Stimulated activated CD8-positive, alpha-beta memory T cell treated with anti-CD3 and anti-CD28 coated beads, Interleukin-12 subunit alpha, Interleukin-12 subunit beta, amount 100 ng/mL, for 24 hours (primary cell): Measurements from ENCODE around the gene SPO11.
"Not testable (repeated sequence)": the region's sequence is repeated elsewhere in the genome, so short reads cannot be mapped to it uniquely, and the experiment has no call there.

Source experiments
- DNase-seq: peaks from one replicate; pipeline ENCODE4 v3.0.0-alpha.2; 2020; ENCODE audit errors: extremely low read depth

Gene SPO11

DNA sequence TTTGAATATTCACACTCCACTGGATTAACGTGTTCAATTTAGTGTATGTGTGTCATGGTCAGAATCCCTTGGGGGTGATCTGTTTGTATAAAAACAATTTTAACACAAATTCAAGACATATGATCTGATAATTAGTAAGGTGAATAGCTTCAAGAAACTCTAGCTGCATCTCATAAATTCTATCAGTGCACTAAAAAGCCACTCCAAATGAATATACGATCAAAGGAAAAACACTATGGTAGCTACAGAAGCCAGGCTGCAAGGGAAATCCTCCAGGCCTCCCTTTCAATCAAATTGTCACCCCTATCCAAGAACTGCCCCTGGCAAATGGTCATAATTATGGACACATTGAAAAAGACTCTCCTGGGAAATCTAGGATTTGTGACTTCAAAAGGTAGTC, 12.1 kb downstream of the SPO11 start:
- DNase-seq = no peak

DNA sequence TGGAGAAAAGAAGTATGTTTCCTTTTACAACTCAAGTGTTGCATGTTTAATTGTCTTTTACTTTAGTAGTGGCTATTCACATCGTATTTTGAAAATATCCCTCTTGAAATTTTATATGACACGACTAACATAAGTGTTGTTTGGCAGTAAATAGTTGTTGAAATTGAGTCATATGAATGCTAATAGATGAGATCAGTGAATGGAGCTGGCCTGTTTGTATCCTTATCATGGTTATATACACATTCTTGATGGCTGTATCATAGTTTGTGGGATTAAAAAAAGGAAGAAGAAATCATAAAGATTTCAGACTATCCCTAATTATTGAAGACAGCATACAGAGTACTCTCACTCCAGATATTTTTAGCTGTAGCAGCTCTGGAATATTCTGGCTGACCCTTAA, 13.2 kb downstream of the SPO11 start:
- DNase-seq = no peak

DNA sequence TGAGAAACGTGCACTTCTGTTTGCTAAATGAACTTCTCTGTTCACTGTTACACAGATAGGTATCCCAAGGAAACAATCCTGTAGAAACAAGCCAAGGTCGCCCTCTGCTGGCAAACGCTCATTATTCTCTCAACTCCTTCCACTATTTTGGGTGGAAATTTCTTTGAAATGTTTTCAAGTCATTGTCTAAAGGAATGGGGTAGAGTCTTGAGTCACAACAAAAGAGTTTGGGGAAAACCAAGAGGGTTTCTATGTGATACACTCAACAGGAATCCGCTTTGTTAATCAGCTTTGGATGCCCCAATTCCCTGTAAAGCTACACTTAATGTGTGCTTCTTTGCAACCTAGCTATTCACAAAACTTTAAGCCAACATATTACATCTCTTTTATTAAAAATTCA, 16.9 kb downstream of the SPO11 start:
- peak; percentile 32 for DNase-seq

DNA sequence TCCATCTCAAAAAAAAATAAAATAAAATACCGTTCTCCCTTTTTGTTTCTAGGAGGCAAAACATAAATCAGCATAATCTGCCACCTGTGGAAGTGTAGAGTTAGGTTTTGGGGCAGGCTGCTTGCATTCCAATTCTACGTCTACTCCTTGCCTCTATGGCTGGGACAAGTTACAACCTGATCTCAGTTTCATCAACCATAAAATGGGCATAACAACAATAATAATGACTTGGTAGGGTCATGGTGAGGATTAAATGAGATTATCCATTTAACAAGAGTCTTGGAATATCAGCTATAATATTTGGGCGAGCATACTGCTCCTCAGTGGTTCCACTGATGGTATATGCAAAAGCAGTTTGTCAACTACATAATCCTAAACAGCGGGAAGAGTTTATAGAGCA, 17.8 kb downstream of the SPO11 start:
- DNase-seq = no peak

DNA sequence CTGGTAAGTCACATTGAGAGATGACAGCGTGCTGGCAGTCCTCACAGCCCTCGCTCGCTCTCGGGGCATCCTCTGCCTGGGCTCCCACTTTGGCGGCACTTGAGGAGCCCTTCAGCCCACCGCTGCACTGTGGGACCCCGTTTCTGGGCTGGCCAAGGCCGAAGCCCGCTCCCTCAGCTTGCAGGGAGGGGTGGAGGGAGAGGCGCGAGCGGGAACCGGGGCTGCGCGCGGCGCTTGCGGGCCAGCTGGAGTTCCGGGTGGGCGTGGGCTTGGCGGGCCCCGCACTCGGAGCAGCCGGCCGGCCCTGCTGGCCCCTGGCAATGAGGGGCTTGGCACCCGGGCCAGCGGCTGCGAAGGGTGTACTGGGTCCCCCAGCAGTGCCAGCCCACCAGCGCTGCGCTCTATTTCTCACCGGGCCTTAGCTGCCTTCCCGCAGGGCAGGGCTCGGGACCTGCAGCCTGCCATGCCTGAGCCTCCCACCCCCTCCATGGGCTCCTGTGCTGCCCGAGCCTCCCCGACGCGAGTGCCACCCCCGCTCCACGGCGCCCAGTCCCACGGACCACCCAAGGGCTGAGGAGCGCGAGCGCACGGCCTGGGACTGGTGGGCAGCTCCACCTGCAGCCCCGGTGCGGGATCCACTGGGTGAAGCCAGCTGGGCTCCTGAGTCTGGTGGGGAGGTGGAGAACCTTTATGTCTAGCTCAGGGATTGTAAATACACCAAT, 18.8 kb downstream of the SPO11 start:
- DNase-seq = not testable (repeated sequence)

DNA sequence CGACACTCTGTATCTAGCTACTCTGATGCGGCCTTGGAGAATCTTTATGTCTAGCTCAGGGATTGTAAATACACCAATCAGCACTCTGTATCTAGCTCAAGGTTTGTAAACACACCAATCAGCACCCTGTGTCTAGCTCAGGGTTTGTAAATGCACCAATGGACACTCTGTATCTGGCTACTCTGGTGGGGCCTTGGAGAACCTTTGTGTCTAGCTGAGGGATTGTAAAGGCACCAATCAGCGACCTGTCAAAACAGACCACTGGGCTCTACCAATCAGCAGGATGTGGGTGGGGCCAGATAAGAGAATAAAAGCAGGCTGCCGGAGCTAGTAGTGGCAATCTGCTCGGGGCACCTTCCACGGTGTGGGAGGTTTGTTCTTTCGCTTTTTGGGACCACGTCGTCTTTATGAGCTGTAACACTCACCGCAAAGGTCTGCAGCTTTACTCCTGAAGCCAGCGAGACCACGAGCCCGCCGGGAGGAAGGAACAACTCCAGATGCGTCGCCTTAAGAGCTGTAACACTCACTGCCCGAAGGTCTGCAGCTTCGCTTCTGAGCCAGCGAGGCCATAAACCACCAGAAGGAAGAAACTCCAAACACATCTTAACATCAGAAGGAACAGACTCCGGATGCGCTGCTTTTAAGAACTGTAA, 19.4 kb downstream of the SPO11 start:
- DNase-seq = not testable (repeated sequence)

DNA sequence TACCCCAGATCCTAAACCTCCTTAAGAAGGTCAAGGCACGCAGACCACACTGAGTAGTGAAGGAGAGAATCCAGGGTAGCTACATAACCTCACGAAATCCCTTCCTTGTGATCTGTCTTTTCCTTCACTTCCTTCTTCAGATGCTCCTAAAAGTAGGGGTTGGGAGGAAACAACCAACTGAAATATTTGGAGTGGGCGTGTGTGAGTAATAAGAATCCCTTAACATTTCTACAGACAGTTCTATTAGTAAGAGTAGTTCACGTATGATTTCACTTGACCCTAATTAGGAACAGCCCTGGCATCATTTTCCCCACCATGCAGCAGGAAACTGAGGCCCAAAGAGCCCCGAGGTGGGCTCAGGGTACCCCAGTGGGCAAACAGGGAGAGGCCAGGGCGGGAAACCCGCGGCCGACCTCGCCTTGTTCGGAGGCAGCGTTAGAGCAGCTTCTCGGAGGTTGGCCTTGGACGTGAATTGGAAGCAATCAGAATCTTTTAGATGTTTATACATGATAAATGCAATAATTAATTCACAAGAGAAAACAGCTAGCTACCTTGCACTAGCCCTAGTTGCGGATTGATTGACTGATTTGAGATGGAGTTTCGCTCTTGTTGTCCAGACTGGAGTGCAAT, 20.6 kb downstream of the SPO11 start:
- no peak for DNase-seq

DNA sequence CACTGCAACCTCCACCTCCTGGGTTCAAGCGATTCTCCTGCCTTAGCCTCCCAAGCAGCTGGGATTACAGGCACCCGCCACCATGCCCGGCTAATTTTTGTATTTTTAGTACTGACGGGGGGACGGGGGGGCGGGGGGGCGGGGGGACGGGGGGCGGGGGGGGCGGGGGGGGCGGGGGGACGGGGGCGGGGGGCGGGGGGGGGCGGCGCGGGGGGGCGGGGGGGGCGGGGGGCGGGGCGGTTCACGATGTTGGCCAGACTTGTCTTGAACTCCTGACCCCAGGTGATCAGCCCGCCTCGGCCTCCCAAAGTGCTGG, 21.1 kb downstream of the SPO11 start:
- not testable (repeated sequence) for DNase-seq

DNA sequence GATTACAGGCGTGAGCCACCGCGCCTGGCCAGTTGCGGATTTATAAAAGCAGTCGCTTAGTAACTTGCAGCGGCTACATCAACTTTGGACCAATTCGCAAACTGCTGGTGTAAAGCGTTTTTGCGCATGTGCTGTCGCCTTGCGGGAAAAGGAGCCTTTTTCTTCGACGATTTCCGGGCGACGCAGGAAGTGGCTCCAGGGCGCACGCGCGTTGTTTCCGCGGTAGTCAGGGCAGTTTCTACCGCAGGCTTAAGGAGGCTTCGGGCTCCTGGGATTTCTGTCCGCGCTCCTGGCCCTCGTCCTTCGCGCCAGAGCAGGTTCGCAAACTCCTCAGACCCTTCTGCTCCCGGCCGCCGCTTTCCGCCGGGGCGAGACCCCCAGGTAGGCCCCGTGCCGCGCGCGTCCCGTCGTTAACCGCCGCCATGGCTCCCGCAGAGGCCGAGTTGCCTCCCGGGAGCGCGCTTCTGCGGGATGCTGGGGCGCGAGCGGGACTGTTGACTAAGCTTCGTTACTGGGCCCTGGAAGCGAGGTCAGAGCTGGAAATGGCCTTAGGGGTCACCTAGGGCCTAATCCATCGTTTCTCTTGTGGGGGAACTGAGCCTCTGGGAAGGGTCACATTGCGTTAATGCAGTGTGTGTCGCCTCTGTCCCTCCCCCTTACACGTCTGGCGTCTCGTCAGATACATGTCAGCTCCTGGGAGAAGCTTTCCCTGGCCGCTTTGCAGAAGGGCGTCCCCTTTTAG, 21.6 kb downstream of the SPO11 start, which contains the start of gene RAE1:
Gene RAE1 (plus strand): TSS at position 214 of the 742 bp plus-strand sequence. CDS start 2,784 bp downstream, outside the sequence.
- peak; percentile 82 for DNase-seq

DNA sequence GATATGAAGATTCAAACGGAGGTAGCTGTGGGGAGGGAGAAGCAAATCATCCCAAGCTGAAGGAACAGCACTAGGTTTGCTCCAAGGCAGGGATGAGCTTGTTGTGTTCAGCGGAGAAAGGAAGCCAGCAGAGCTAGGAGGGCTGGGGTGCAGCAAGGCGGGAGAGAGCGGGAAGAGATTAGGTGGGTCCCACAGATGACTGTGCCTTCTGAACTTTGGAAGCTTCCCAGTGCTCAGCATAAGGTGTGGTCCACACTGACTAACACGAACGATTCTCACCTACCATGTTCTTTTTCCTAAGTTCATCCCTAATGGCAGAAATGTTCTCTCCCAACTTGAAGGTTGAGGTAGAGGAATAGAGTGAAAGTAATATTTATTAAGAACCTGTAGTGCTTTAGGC, 22.7 kb downstream of the SPO11 start:
- DNase-seq = no peak

DNA sequence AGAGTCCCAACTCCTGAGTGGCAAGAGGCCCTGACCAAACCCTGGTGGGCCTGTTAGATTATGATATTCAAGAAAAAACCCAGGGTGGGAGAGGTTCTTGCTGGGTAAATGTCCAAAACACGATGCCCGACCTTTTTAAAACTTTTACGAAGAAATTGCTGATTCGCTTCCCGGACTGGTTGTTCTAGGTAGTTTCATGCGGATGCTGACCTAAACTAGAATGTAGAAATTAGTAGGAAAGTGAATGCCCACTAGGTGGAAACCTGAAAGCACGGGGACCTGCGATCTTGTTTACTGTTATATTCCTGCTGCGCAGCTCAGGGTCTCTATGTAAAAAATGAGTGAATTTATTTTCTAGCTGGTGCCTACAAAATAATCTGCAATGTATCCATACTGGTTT, 23.7 kb downstream of the SPO11 start:
- DNase-seq = no peak

DNA sequence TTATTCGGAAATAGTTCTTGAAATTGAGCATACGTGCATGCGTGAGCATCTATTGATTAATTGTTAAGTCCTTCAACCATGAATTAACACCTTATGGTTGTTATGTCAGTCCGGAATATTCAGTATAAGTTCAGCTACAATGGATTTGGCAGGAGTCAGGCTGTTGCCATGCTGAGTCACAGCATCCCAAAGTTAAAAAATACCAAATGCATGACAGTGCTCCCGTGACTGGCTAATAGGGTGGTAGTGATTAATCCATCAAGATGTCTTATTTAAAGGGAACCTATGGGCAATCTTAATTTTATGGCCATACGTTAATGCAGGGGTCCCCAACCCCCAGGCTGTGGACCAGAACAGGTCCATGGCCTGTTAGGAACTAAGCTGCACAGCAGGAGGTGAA, 31.9 kb downstream of the SPO11 start:
- DNase-seq = no peak

DNA sequence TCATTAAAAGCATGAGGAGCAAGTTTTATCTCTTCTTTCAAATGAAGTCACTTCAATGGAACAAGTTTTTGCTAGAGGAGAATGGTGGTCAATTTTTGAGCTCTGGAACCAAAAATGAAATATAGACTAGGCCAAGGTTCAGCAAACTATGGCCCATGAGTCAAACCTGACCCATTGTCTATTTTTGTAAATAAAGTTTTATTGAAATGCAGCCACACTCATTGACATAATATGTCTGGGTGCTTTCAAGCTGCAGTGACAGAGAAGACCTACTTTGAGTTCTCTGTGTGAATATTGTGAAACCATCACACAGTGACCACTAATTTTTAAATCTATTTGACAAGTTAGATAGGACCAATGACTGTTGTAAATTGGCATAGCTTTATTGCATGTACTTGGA, 34.8 kb downstream of the SPO11 start:
- no peak for DNase-seq

DNA sequence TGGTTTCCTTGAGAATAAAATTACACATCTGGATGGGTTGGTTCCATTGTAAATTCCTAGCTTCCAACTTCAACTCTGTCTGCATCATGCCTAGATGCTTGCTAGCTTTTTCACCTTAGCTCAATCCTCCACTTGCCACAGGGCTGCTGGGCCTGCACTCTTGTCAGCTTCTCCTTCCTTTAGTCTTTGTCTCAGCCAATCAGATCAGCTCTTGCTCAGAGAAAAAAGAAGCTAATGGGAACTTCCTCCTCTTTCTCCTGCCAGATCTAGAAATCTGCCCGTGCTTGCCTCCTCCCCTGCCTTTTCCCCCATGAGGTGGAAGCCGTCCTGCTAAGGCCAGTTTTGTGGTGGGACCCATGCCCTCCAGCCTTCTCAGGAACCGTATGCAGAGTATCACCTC, 40.0 kb downstream of the SPO11 start:
- no peak for DNase-seq

DNA sequence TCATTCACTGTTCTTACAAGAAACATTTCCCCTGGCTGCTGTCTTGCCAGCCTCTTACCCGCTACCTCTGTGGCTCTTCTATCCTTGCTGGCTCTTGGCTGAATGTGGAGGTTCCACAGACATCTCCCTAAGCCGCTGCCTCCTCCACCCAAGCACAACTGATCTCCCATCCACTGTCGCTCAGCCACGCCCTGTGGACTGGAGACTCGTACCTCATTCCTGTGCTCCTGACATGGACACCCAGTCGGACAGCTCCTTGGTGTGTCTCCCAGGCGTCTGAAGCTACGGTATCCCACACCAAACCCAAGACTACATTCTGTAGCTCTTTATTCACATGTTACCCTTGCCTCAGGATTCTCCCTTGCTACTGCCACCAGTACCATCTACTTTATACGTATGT, 40.7 kb downstream of the SPO11 start:
- no peak for DNase-seq

DNA sequence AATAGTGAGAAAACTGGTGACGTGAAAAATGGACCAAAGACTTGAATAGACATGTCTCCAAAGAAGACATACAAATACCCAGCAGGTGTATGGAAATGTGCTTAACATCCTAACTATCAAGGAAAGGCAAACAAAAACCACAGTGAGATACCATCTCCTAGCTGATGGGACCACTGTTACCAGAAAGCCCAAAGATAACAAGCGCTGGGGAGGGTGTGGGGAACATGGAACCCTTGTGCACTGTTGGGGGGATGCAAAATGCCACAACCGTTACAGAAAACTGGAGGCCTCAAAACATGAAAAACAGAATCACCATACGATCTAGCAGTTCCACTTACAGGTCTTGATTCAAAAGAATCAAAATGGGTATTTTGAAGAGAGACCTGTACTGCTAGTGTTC, 41.8 kb downstream of the SPO11 start:
- no peak for DNase-seq

DNA sequence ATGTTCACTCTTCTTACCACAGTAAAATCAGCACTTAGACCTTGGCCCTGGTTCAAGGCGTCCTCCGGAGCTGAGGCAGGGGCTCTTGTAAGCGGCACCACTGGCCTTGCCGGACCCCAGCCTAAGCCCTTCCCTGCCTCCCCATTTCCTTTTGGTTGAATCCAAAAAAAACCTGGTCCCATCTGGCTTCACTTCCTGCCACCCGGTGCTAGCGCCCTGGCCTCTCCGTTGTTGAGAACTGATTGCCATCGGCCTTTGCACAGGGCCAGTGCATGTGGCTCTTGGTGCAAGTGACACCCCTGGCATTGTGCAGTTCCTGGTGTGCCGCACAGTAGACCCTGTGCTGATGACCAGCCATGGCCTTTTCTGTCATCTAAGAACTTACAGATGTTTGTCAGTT, 42.6 kb downstream of the SPO11 start:
- no peak for DNase-seq

DNA sequence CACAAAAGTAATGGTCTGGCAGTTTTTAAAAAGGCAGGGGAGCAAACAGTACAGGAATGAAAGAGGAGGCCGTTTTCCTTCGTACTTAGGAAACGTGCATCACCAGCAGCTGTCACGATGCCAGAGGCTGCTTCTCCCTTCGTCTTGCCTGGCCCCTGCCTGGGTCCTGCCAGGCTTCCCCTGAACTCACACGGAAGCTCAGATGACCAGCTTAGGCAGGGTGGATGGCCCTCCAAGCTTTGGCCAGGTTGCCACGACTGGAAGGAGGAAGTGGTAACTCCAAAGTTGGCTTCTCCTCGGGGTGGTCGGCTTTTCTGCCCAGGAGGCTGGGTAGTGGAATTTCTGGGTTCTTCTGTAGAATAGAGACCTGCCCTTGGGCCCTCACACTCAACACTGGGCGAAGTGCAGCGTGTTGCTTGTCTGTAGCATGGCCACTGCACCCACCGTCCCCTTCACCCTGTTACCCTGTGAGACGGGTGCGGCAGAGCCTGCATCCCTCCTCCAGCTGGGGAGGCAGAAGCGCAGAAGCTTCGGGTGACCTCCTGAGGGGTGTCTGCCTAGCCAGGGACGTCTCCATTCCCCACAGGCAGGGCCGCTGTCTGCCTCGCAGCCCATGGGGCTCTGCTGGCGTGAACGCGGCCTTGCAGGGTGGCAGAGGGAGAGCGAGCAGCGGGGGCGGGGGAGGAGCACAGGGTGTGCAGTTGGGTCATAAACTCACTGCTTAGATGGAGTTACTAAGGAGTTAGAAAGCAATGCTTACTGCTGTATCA, 43.2 kb downstream of the SPO11 start:
- DNase-seq = no peak

DNA sequence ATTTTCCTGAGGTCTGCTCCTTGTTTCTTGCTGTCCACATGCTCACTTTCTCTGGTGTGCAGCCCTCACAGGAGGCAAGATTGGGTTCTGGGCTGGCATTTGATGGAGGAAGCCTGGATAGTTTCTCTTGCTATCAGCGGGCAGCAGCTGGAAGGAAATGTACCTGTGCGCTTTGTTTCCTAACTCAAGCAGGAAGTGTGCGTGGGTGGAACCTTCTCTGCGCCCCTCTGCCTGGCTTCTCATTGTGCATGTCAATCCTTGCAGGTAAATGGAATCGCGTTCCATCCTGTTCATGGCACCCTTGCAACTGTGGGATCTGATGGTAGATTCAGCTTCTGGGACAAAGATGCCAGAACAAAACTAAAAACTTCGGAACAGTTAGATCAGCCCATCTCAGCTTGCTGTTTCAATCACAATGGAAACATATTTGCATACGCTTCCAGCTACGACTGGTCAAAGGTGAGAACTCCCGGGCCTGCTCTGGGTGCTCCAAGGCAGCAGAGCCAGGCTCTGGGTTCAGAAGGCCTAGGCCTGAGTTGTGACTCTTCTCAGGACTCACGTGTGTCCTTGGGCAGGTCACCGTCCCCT, 44.8 kb downstream of the SPO11 start:
- DNase-seq = no peak

DNA sequence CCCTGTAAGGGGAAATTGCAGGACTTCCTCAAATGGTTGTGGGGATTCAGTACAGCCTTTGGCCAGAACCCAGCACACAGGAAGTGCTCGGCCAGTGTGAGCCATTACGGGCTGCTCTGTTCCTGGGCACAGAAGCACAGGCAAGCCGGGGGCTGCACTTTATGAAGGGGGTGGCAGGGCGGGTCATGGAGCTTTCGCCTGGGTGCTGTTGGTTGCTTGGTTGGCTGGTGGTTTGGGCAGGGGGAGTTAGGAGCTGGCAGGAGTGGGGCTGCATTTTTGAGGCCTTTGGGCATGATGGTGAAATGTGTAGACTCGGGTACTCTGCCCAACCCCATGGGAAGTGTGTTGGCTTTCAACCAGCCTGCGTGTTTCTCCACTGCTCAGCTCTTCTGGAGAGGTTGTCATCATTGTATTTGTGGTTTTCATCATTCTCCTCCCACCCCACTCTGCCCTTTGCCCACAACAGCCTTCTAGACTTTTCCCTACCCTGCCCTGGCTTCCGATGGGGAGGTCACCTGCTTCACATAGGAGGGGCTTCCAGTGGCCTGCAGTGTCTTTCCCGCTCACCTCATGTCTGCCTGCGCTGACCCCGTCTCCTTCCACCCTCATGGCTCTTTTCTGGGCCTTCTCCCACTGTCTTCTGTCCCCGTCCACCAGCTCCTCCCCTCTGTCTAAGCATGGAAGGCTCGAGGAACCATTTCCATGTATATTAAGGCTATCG, 45.5 kb downstream of the SPO11 start:
- DNase-seq = no peak
